Activated naive CD8-positive, alpha-beta T cell (primary cell): ENCODE data around the gene EGLN2.
A peak's percentile ranks its signal among the peaks of the same experiment; 100 is the strongest.
"Not testable (repeated sequence)": the region's sequence is repeated elsewhere in the genome, so short reads cannot be mapped to it uniquely, and the experiment has no call there.

Experiments
- H3K27ac Mint-ChIP-seq: one replicate; pipeline ENCODE4 v1.8.0; 2021; ENCODE audit warnings: mixed read lengths
- H3K27me3 Mint-ChIP-seq: one replicate; pipeline ENCODE4 v1.8.0; 2021; ENCODE audit warnings: mixed read lengths
- H3K36me3 Mint-ChIP-seq: one replicate; pipeline ENCODE4 v1.8.0; 2021; ENCODE audit warnings: mixed read lengths
- H3K4me1 Mint-ChIP-seq: one replicate; pipeline ENCODE4 v1.8.0; 2021; ENCODE audit warnings: low read depth, mixed read lengths
- H3K4me3 Mint-ChIP-seq: one replicate; pipeline ENCODE4 v1.8.0; 2021; ENCODE audit warnings: mild to moderate bottlenecking, mixed read lengths
- H3K9me3 Mint-ChIP-seq: one replicate; pipeline ENCODE4 v1.8.0; 2021; ENCODE audit warnings: low read depth, mixed read lengths

The EGLN2 gene

GRCh38 chr19:40766385-40766784 is 32.6 kb upstream of the EGLN2 start:
- not testable (repeated sequence) for H3K4me3 Mint-ChIP-seq, H3K9me3 Mint-ChIP-seq, H3K27ac Mint-ChIP-seq, H3K27me3 Mint-ChIP-seq
- Mint-ChIP-seq H3K4me1 (peaks cover 53% of the 10 kb centered on the region), H3K36me3 (peaks cover 22% of the 10 kb centered on the region)

GRCh38 chr19:40768869-40769268 is 30.1 kb upstream of the EGLN2 start:
- peaks cover 15% of the 10 kb centered on the region for H3K36me3 Mint-ChIP-seq
- H3K27ac Mint-ChIP-seq = no peak overlapping the region
- H3K27me3 Mint-ChIP-seq = no peaks in the 10 kb centered on the region

GRCh38 chr19:40771101-40771862 is 27.7 kb upstream of the EGLN2 start:
- H3K9me3 Mint-ChIP-seq, H3K27ac Mint-ChIP-seq, H3K27me3 Mint-ChIP-seq, H3K36me3 Mint-ChIP-seq, H3K4me3 Mint-ChIP-seq: not testable (repeated sequence)
- H3K4me1 Mint-ChIP-seq = peaks cover 12% of the 10 kb centered on the region

More at GRCh38 chr19:40768869-40769268, 30.1 kb upstream of the EGLN2 start:
- H3K4me3 Mint-ChIP-seq = no peak overlapping the region
- peaks cover 31% of the 10 kb centered on the region for H3K4me1 Mint-ChIP-seq
- no peaks in the 10 kb centered on the region for H3K9me3 Mint-ChIP-seq

GRCh38 chr19:40774916-40775631 is 23.9 kb upstream of the EGLN2 start, which contains the start of gene MIA:
Gene MIA (plus strand): TSS chr19:40775521. CDS start chr19:40775543, 22 bp downstream.
- peaks cover 36% of the 10 kb centered on the region for H3K4me1 Mint-ChIP-seq
- no peaks in the 10 kb centered on the region for H3K9me3 Mint-ChIP-seq
- peaks cover 4% of the 10 kb centered on the region for H3K36me3 Mint-ChIP-seq
- H3K27ac Mint-ChIP-seq = peak within 1 kb of the TSS; percentile 41
- no peak within 1 kb of the TSS for H3K4me3 Mint-ChIP-seq
- H3K27me3 Mint-ChIP-seq = no peaks in the 10 kb centered on the region

GRCh38 chr19:40775632-40776022 is 23.4 kb upstream of the EGLN2 start:
- Mint-ChIP-seq H3K4me3 (no peak overlapping the region), H3K4me1 (peaks cover 39% of the 10 kb centered on the region), H3K36me3 (peaks cover 4% of the 10 kb centered on the region), H3K27ac (no peak overlapping the region), H3K27me3 (no peaks in the 10 kb centered on the region), H3K9me3 (no peaks in the 10 kb centered on the region)

GRCh38 chr19:40776364-40776763 is 22.6 kb upstream of the EGLN2 start:
- H3K4me3 Mint-ChIP-seq = no peak overlapping the region
- H3K27ac Mint-ChIP-seq = peak overlapping the region; percentile 41
- H3K27me3 Mint-ChIP-seq = no peaks in the 10 kb centered on the region

GRCh38 chr19:40776932-40777644 is 21.9 kb upstream of the EGLN2 start:
- peak overlapping the region; percentile 95 for H3K4me3 Mint-ChIP-seq
- no peaks in the 10 kb centered on the region for H3K9me3 Mint-ChIP-seq
- peaks cover 40% of the 10 kb centered on the region for H3K4me1 Mint-ChIP-seq
- peak overlapping the region; percentile 96 for H3K27ac Mint-ChIP-seq
- H3K36me3 Mint-ChIP-seq = peaks cover 4% of the 10 kb centered on the region
- no peaks in the 10 kb centered on the region for H3K27me3 Mint-ChIP-seq

More at GRCh38 chr19:40776364-40776763, 22.6 kb upstream of the EGLN2 start:
- Mint-ChIP-seq H3K9me3 (no peaks in the 10 kb centered on the region), H3K4me1 (peaks cover 37% of the 10 kb centered on the region), H3K36me3 (peaks cover 2% of the 10 kb centered on the region)

GRCh38 chr19:40777645-40777936 is 21.4 kb upstream of the EGLN2 start:
- Mint-ChIP-seq H3K4me3 (peak overlapping the region; percentile 95), H3K36me3 (peaks cover 7% of the 10 kb centered on the region), H3K4me1 (peaks cover 43% of the 10 kb centered on the region), H3K27me3 (no peaks in the 10 kb centered on the region), H3K9me3 (no peaks in the 10 kb centered on the region), H3K27ac (peak overlapping the region; percentile 96)

GRCh38 chr19:40777937-40778705 is 20.9 kb upstream of the EGLN2 start, which contains the start of gene RAB4B:
Gene RAB4B (plus strand): TSS chr19:40778247. CDS start chr19:40778376, 129 bp downstream.
- no peaks in the 10 kb centered on the region for H3K27me3 Mint-ChIP-seq
- H3K36me3 Mint-ChIP-seq = peaks cover 7% of the 10 kb centered on the region
- peaks cover 43% of the 10 kb centered on the region for H3K4me1 Mint-ChIP-seq

GRCh38 chr19:40778706-40779284 is 20.2 kb upstream of the EGLN2 start:
- peaks cover 43% of the 10 kb centered on the region for H3K4me1 Mint-ChIP-seq
- H3K4me3 Mint-ChIP-seq = peak overlapping the region; percentile 95
- peaks cover 7% of the 10 kb centered on the region for H3K36me3 Mint-ChIP-seq
- H3K27ac Mint-ChIP-seq = peak overlapping the region; percentile 96
- H3K9me3 Mint-ChIP-seq = no peaks in the 10 kb centered on the region
- no peaks in the 10 kb centered on the region for H3K27me3 Mint-ChIP-seq

More at GRCh38 chr19:40777937-40778705, 20.9 kb upstream of the EGLN2 start, which contains the start of gene RAB4B:
- Mint-ChIP-seq H3K9me3 (no peaks in the 10 kb centered on the region), H3K27ac (peak within 1 kb of the TSS; percentile 96), H3K4me3 (peak within 1 kb of the TSS; percentile 95)

GRCh38 chr19:40780582-40780981 is 18.4 kb upstream of the EGLN2 start:
- Mint-ChIP-seq H3K27ac (peak overlapping the region; percentile 77), H3K4me3 (peak overlapping the region; percentile 27), H3K9me3 (no peaks in the 10 kb centered on the region), H3K36me3 (peaks cover 7% of the 10 kb centered on the region), H3K27me3 (no peaks in the 10 kb centered on the region), H3K4me1 (peaks cover 42% of the 10 kb centered on the region)

- Mint-ChIP-seq H3K36me3 (peaks cover 7% of the 10 kb centered on the region), H3K27me3 (no peaks in the 10 kb centered on the region), H3K4me3 (no peak overlapping the region), H3K9me3 (no peaks in the 10 kb centered on the region), H3K27ac (no peak overlapping the region), H3K4me1 (peaks cover 40% of the 10 kb centered on the region)
Measured at GRCh38 chr19:40781140-40781539, 17.9 kb upstream of the EGLN2 start.

- H3K27me3 Mint-ChIP-seq = no peaks in the 10 kb centered on the region
- H3K27ac Mint-ChIP-seq = no peak overlapping the region
- peaks cover 7% of the 10 kb centered on the region for H3K36me3 Mint-ChIP-seq
- no peak overlapping the region for H3K4me3 Mint-ChIP-seq
- H3K4me1 Mint-ChIP-seq = peaks cover 29% of the 10 kb centered on the region
- no peaks in the 10 kb centered on the region for H3K9me3 Mint-ChIP-seq
Measured at GRCh38 chr19:40783711-40784110, 15.3 kb upstream of the EGLN2 start.

- not testable (repeated sequence) for H3K27ac Mint-ChIP-seq
Measured at GRCh38 chr19:40784146-40784545, 14.8 kb upstream of the EGLN2 start.

More at GRCh38 chr19:40784146-40784545, 14.8 kb upstream of the EGLN2 start:
- not testable (repeated sequence) for H3K36me3 Mint-ChIP-seq, H3K9me3 Mint-ChIP-seq, H3K4me3 Mint-ChIP-seq, H3K27me3 Mint-ChIP-seq
- H3K4me1 Mint-ChIP-seq = peaks cover 25% of the 10 kb centered on the region
